GM19395 (cell line): ENCODE results near the gene NCS1.

ENCODE experiments used
- ATAC-seq: cut with Tn5 transposase; IDR thresholded peaks from one replicate; pipeline ENCODE4 v1.9.1; 2021; ENCODE audit warnings: mild to moderate bottlenecking, moderate library complexity; ENCODE audit not compliant: unreplicated experiment

The NCS1 gene

GRCh38 chr9:130193103-130193502 lies 20.9 kb downstream of the NCS1 start:
- ATAC-seq = no peak

GRCh38 chr9:130193531-130194377 lies 21.6 kb downstream of the NCS1 start:
- ATAC-seq = no peak

GRCh38 chr9:130194378-130194932 lies 22.3 kb downstream of the NCS1 start:
- no peak for ATAC-seq

DNA sequence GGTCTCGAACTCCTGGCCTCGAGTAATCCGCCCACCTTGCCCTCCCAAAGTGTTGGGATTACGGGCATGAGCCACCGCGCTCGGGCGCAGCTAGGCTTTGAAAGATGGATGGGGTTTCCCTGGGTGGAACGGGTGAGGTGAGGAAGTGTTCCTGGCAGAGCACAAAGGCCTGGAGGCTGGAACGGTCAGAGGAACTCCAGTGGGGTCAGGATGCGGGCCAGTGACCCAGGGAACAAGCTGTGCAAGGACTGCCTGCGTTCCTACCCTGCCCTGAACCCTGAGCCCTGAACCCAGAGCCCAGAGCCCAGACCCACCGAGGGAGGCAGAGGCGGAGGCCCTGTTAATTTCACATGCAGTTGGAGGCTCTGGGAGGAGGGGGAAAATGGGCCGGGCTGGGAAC lies 23.4 kb downstream of the NCS1 start:
- no peak for ATAC-seq

DNA sequence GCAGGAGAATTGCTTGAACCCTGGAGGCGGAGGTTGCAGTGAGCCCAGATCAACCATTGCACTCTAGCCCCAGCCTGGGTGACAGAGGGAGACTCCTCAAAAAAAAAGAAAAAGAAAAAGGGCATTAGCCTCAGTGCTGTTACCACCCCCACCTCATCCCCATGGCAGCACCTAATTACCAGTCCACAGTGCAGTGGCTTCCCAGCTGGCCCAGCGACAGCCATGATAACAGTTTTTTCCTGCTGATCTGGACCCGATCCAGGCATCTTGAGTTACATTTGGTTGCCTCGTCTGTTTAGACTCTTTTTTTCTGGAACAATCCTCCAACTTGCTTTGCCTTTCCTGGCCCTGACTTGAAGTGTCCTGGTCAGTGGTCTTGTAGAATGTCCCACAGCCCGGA lies 24.4 kb downstream of the NCS1 start:
- no peak for ATAC-seq

GRCh38 chr9:130197386-130197785 lies 25.2 kb downstream of the NCS1 start:
- no peak for ATAC-seq

DNA sequence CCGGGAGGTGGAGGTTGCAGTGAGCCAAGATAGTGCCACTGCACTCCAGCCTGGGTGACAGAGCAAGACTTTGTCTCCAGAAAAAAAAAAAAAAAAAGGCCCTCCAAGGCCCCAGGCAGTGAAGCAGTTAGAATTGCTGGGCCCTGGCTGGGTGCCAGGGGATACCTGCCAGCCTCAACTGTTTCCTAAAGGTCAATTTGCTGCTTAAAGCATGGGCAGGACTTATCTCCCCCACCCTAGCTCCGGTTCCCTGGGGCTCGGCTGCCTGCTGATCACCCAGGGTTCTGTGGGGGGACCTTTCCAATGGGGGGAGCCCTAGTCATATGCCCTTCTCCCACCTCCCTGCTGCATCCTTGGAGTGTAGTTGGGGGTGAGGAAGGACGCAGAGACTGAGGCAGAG lies 25.7 kb downstream of the NCS1 start:
- no peak for ATAC-seq

DNA sequence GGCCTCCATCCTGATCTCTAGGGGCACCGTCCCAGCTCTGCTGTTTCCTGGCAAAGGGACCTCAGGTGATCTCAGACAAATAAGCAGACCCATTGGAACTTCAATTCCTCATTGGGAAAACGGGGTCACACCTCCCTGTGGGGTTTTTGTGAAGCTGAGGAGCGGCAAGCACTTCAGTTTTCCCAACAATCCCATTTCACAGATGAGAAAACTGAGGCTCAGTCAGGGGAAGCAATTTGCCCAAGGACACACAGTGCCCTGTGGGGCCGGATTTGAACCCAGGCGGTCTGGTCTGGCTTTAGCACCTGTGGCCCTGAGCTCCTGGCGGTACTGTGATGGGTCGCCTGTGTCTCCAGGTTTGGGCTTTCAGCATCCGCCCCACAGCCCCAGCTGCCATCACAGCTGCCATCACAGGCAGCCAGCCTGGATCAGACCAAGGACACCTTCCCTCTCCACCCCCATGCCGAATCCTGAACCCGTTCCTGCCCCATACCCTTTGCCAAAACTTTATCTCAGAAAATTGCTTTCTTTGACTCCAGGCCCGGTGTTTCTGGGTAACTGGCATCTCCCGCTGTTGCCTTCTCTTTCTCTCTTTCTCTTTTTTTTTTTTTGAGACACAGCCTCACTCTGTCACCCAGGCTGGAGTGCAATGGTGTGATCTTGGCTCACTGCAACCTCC lies 26.4 kb downstream of the NCS1 start:
- no peak for ATAC-seq

DNA sequence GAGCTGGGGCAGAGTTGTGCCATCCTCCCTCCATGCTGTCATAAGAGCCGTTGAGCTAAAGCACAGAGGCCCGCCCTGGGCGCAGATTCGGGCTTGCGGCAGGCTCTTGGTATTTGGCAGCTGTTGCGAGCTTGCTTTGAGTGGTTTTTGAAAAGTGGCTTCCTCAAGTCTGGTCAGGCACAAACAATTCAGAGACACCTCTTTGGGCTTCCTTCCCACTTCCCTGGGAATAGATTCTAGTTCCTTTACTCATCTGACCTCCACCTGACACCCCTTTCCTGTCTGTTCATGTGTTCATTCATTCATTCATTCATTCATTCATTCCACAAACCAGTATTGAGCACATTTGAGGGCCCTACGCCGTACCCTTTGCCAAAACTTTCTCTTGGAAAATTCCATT lies 27.4 kb downstream of the NCS1 start:
- ATAC-seq = no peak

- ATAC-seq = no peak
Measured at GRCh38 chr9:130200038-130200849, 28.0 kb downstream of the NCS1 start.

DNA sequence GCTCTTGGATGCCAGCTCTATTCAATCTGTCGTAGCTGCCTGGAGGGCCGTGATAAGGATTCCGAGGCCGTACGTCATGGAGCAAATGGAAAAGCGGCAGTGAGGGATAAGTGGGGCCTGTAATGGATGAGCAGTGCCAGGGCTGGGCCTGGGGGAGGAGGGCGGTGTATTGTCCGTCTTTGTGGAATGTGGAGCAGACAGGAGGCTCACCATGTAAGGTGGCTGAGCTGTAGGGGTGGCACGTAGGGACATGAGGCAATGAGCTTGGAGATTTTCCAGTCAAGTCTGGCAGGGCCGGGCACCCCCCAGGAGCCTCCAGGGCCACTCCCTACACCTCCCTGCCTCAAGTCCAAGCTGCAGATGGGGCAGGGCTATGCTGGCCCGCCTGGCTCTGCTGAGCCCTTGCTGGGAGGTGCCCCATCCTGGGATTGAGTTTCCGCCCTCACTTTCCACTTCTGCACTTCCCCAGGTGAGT lies 29.2 kb downstream of the NCS1 start:
- no peak for ATAC-seq

GRCh38 chr9:130201974-130202373 lies 29.8 kb downstream of the NCS1 start:
- no peak for ATAC-seq

GRCh38 chr9:130204341-130204740 lies 32.1 kb downstream of the NCS1 start:
- no peak for ATAC-seq

- ATAC-seq = no peak
Measured at GRCh38 chr9:130204959-130205358, 32.8 kb downstream of the NCS1 start.

DNA sequence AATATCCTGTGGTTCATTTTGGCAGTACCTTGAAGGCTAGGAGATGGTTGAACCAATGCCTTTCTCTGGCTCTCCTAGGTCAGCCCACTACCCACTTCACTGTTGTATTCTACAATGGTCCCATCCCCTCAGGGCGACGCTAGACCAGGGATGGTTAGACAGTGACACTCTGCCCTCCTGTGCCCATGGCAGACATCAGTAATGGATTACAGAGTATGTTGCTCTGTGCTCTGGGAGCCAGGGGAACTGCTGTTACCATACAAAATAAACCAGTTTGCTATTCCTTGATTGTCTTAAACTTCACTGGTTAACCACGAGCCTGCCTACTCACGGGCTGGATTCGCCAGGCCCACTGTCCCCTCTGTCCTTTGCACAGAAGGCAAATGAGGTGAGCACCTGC lies 33.7 kb downstream of the NCS1 start:
- no peak for ATAC-seq

DNA sequence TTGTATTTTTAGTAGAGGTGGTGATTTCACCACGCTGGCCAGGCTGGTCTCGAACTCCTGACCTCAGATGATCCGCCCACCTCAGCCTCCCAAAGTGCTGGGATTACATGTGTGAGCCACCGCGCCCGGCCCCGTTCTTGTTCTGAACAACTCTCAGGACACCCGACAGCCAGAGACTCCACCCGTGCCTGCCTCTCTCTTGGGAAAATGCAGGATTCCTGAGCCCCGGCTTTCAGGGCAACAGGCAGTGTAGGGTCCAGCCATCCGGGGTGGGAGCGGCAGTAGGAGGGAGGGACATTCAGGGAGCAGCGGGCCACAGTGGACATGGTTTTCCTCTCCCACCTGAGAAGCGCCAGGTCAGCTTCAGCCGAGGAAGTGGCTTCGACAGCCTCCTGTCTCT lies 34.4 kb downstream of the NCS1 start:
- ATAC-seq = no peak

DNA sequence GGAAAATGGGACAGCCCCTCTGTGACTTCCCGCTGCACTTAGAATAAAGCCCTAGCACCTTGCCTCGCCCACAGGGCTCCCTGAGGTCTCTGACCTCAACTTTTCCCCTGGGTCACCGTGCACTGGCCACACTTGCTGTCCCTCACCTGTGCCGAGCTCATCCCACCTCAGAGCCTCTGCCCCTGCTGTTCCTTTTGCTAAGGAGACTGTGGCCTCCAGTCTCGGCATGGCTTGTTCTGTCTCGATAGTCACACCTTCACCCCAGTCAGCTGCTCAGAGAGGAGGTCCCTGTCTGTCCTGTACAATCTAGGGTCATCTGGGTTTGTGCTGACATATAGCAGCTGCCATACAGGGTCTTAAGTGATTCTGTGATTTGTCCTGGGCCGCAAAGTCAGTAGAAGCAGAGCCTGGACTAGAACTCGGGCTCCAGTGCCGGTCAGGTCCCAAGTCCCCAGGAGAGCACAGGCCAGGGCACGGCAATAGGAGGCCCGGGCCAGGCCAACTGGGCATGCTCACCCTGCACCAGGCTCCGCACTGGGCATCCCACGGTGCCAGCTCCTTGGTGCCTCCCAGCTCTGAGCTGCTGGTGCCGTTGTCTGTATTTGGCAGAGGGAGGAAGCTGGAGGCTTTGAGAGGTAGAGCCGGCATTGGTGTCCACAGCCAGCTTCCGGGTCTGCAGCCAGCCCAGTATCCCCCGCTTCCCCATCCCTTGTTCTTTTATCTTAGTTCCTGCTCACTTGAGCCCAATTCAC lies 35.2 kb downstream of the NCS1 start:
- ATAC-seq = no peak

DNA sequence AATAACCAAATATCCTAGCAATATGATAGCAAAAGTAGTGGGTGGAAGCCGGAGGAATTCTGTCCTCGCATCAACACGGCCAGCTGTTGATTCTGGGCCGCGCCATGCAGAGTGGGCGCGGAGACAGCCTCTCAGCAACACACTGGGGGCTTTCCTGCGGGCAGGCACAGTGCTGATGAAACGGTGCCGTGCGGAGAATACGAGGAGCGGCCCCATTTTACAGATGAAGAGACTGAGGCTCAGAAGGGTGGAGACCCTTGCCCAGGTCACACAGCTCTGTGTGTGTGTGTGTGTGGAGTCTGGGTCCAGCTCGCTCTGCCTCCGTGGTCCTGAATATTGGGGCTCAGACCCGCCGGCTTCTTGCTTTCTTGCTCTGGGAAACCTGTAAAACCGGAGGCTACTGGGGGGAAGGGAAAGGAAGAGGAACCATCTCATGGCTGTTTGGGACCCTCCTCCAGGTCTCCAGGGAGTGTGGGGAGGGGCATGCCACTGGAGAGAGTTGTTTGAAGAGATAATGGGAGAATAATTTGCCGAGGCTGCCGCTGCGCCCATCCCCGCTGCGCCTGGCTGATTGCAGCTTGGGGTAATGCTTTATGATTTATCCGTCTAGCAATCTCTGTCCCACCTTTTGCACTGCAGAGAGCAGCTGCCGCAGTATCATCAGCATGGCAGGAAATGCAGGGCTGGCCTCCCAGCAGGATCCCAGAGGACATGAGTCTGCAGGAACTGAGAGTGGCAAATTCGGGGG lies 36.6 kb downstream of the NCS1 start:
- no peak for ATAC-seq

DNA sequence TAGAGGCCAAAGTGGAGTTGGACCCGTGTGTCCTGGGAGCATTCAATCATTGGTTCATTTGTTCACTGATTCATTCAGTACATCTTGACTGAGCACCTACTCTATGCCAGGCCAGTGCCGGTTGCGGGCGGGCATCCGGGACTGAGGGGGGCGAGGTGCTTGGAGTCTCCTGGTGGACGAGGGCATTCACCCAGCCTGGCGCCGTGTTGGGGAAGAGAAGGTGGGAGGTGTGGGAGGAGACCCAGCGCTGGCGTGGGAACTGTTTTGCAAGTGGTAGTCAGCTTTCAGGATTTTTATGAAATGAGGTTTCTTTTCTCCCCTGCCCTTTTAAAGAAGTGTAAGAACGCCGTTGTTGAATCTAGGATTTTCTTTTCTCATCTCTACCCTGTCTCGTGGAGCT lies 37.2 kb downstream of the NCS1 start:
- ATAC-seq = no peak
